ENCODE results near the gene FAM53B.

The FAM53B gene

DNA sequence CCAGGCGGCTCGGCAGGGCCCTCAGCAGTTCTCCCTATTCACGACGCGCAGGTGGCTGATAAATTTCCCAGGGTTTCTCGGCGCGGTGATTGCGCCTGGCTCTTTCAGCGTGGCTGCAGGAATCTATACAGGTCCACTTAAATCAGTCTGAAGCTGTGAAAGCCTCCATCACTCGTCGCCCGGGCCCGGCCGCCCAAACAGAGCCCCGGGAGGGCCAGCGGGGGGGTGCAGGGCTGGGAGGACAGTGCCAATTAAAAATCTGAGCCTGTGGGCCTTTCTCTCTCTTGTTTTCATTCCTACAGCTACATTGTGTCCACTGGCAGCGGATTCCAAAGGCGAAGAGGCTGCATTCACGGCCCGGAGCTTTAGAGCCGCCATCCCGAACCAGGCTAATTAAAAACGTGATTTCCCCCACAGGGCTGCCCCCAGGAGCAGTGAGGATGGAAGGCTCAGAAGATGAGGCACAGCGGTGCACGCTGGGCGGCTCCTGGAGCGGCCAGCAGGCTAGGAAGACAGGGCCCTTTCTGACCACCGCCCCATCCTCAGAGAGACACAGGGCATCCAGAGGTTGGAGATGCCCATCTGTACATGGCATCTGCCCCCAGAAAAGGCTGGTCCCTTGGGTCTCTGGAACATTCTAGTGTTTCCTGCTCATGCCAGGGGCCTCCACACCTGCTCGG is 100.7 kb downstream of the FAM53B start:
- no CpG with 5 or more reads among the region's 30 CpGs for WGBS (ENCODE audit: extremely low coverage, insufficient coverage, insufficient read length)
- Histone ChIP-seq H3K4me1 (ENCODE audit: control insufficient read depth in 1 of 2, insufficient read depth in 2 of 2, low read length in 2 of 2) (peaks cover 15 to 16% of the 10 kb centered on the region in 2 experiments), H3K9me3 (ENCODE audit: insufficient read depth, low read depth, low read length) (peaks cover 3% of the 10 kb centered on the region), H3K36me3 (ENCODE audit: control insufficient read depth in 1 of 2, insufficient read depth in 2 of 2, low read length in 2 of 2) (peaks cover 0 to 5% of the 10 kb centered on the region in 2 experiments), H3K14ac (ENCODE audit: low read length) (no peak overlapping the region), H2AK5ac (ENCODE audit: low read length) (no peak overlapping the region), H4K8ac (ENCODE audit: low read depth, low read length) (no peak overlapping the region), H3K27ac (ENCODE audit: low read depth, low read length) (no peak overlapping the region), H3K23ac (ENCODE audit: low read length) (no peak overlapping the region), H3K18ac (ENCODE audit: low read length) (no peak overlapping the region), H3K4ac (ENCODE audit: low read depth, low read length) (no peak overlapping the region), H2BK5ac (ENCODE audit: low read depth, low read length, poor library complexity) (no peak overlapping the region), H2AFZ (ENCODE audit: insufficient read depth, low read length, poor library complexity) (no peak overlapping the region), H4K12ac (ENCODE audit: low read depth, low read length) (no peak overlapping the region), H3K4me2 (ENCODE audit: low read length) (no peak overlapping the region), H3K27me3 (ENCODE audit: insufficient read depth, low read length) (no peaks in the 10 kb centered on the region), H3K79me2 (ENCODE audit: control insufficient read depth, insufficient read depth, low read length, poor library complexity) (peaks cover 4% of the 10 kb centered on the region), H3K79me1 (ENCODE audit: low read length) (peaks cover 4% of the 10 kb centered on the region), H4K91ac (ENCODE audit: low read depth, low read length) (no peak overlapping the region), H2BK12ac (ENCODE audit: low read length) (no peak overlapping the region), H3K9ac (ENCODE audit: low read length) (no peak overlapping the region), H3K4me3 (ENCODE audit: low read depth, low read length) (no peak overlapping the region), H2BK120ac (ENCODE audit: insufficient read depth, low read length, poor library complexity) (no peak overlapping the region)
- DNase-seq: no peak

- Histone ChIP-seq H3K9ac (ENCODE audit: low read length) (no peak overlapping the region), H3K79me2 (ENCODE audit: control insufficient read depth, insufficient read depth, low read length, poor library complexity) (peaks cover 4% of the 10 kb centered on the region), H3K14ac (ENCODE audit: low read length) (no peak overlapping the region), H4K91ac (ENCODE audit: low read depth, low read length) (no peak overlapping the region), H3K27ac (ENCODE audit: low read depth, low read length) (no peak overlapping the region), H3K9me3 (ENCODE audit: insufficient read depth, low read depth, low read length) (no peaks in the 10 kb centered on the region), H3K23ac (ENCODE audit: low read length) (no peak overlapping the region), H3K79me1 (ENCODE audit: low read length) (peaks cover 4% of the 10 kb centered on the region), H2BK5ac (ENCODE audit: low read depth, low read length, poor library complexity) (no peak overlapping the region), H3K4me3 (ENCODE audit: low read depth, low read length) (no peak overlapping the region), H3K27me3 (ENCODE audit: insufficient read depth, low read length) (no peaks in the 10 kb centered on the region), H3K36me3 (ENCODE audit: control insufficient read depth in 1 of 2, insufficient read depth in 2 of 2, low read length in 2 of 2) (peaks cover 0 to 5% of the 10 kb centered on the region in 2 experiments), H2AK5ac (ENCODE audit: low read length) (no peak overlapping the region), H3K18ac (ENCODE audit: low read length) (no peak overlapping the region), H4K8ac (ENCODE audit: low read depth, low read length) (no peak overlapping the region), H2AFZ (ENCODE audit: insufficient read depth, low read length, poor library complexity) (no peak overlapping the region), H3K4ac (ENCODE audit: low read depth, low read length) (no peak overlapping the region), H3K4me2 (ENCODE audit: low read length) (no peak overlapping the region), H4K12ac (ENCODE audit: low read depth, low read length) (no peak overlapping the region), H2BK120ac (ENCODE audit: insufficient read depth, low read length, poor library complexity) (no peak overlapping the region), H2BK12ac (ENCODE audit: low read length) (no peak overlapping the region), H3K4me1 (ENCODE audit: control insufficient read depth in 1 of 2, insufficient read depth in 2 of 2, low read length in 2 of 2) (peaks cover 15 to 16% of the 10 kb centered on the region in 2 experiments)
- WGBS (ENCODE audit: extremely low coverage, insufficient coverage, insufficient read length): no CpG with 5 or more reads among the region's 20 CpGs
- no peak for DNase-seq
Measured at GRCh38 chr10:124642088-124642710, 102.0 kb downstream of the FAM53B start.

DNA sequence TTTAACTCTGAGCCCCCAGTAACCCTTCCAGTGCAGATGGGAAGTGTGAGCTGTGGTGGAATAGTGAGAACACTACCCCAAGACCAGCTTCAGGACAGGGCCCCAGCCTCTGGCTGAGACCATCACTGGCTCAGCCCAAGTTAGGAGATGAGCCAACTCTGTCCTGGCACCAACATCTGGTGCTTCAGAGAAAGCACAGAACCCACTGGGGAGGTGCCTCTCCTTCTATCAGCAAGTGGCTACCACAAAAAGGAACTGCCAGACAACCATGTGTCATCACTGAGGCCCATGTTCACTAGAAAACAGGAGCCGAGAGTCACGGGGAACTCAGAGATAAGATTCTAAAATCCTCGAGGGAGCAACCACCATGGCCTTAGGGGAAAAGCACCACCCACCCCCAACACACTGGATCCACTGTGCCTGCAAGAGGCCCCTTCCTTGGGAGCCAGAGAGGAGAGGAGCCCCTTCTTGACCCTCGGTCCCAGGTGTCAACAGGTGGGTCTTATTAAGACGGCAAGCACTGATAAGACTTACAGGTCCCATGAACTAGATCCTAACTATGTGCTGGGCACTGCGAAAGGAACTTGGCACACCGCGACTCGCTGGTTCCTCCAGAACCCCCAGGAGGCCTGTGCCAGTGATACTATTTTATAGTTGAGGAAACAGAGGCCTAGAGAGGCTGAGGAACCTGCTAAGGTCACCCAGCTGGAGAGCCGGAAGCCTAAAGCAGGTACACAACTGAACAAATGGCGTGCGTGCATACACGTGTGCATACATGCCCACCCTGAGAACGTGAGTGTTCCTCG is 102.7 kb downstream of the FAM53B start:
- Histone ChIP-seq H4K8ac (ENCODE audit: low read depth, low read length) (no peak overlapping the region), H3K9ac (ENCODE audit: low read length) (no peak overlapping the region), H3K9me3 (ENCODE audit: insufficient read depth, low read depth, low read length) (peaks cover 2% of the 10 kb centered on the region), H3K79me1 (ENCODE audit: low read length) (peaks cover 4% of the 10 kb centered on the region), H3K4me2 (ENCODE audit: low read length) (no peak overlapping the region), H2BK120ac (ENCODE audit: insufficient read depth, low read length, poor library complexity) (no peak overlapping the region), H3K18ac (ENCODE audit: low read length) (no peak overlapping the region), H2AK5ac (ENCODE audit: low read length) (no peak overlapping the region), H3K4me1 (ENCODE audit: control insufficient read depth in 1 of 2, insufficient read depth in 2 of 2, low read length in 2 of 2) (peaks cover 15 to 16% of the 10 kb centered on the region in 2 experiments), H3K23ac (ENCODE audit: low read length) (no peak overlapping the region), H4K12ac (ENCODE audit: low read depth, low read length) (no peak overlapping the region), H3K79me2 (ENCODE audit: control insufficient read depth, insufficient read depth, low read length, poor library complexity) (peaks cover 4% of the 10 kb centered on the region), H3K27ac (ENCODE audit: low read depth, low read length) (peak overlapping the region; percentile 10), H2BK5ac (ENCODE audit: low read depth, low read length, poor library complexity) (no peak overlapping the region), H3K36me3 (ENCODE audit: control insufficient read depth in 1 of 2, insufficient read depth in 2 of 2, low read length in 2 of 2) (peaks cover 0 to 5% of the 10 kb centered on the region in 2 experiments), H2BK12ac (ENCODE audit: low read length) (no peak overlapping the region), H3K27me3 (ENCODE audit: insufficient read depth, low read length) (no peaks in the 10 kb centered on the region), H4K91ac (ENCODE audit: low read depth, low read length) (no peak overlapping the region), H3K4ac (ENCODE audit: low read depth, low read length) (no peak overlapping the region), H3K14ac (ENCODE audit: low read length) (no peak overlapping the region), H3K4me3 (ENCODE audit: low read depth, low read length) (no peak overlapping the region), H2AFZ (ENCODE audit: insufficient read depth, low read length, poor library complexity) (no peak overlapping the region)
- no CpG with 5 or more reads among the region's 15 CpGs for WGBS (ENCODE audit: extremely low coverage, insufficient coverage, insufficient read length)
- peak; percentile 9 to 32 for DNase-seq

- no peak overlapping the region for H2BK5ac ChIP-seq (ENCODE audit: low read depth, low read length, poor library complexity)
- H3K4me3 ChIP-seq (ENCODE audit: low read depth, low read length): no peak overlapping the region
- H3K79me2 ChIP-seq (ENCODE audit: control insufficient read depth, insufficient read depth, low read length, poor library complexity): peaks cover 4% of the 10 kb centered on the region
- no CpG with 5 or more reads among the region's 20 CpGs for WGBS (ENCODE audit: extremely low coverage, insufficient coverage, insufficient read length)
- peak overlapping the region; percentile 30 for H3K18ac ChIP-seq (ENCODE audit: low read length)
- H3K14ac ChIP-seq (ENCODE audit: low read length): no peak overlapping the region
- peaks cover 4% of the 10 kb centered on the region for H3K79me1 ChIP-seq (ENCODE audit: low read length)
- no peak overlapping the region for H2BK120ac ChIP-seq (ENCODE audit: insufficient read depth, low read length, poor library complexity)
- peaks cover 15 to 16% of the 10 kb centered on the region in 2 experiments for H3K4me1 ChIP-seq (ENCODE audit: control insufficient read depth in 1 of 2, insufficient read depth in 2 of 2, low read length in 2 of 2)
- H3K36me3 ChIP-seq (ENCODE audit: control insufficient read depth in 1 of 2, insufficient read depth in 2 of 2, low read length in 2 of 2): peaks cover 0 to 5% of the 10 kb centered on the region in 2 experiments
- H3K9ac ChIP-seq (ENCODE audit: low read length): no peak overlapping the region
- H3K9me3 ChIP-seq (ENCODE audit: insufficient read depth, low read depth, low read length): peaks cover 2% of the 10 kb centered on the region
- H3K4ac ChIP-seq (ENCODE audit: low read depth, low read length): no peak overlapping the region
- H4K91ac ChIP-seq (ENCODE audit: low read depth, low read length): no peak overlapping the region
- no peaks in the 10 kb centered on the region for H3K27me3 ChIP-seq (ENCODE audit: insufficient read depth, low read length)
- H3K27ac ChIP-seq (ENCODE audit: low read depth, low read length): peak overlapping the region; percentile 10
- H4K12ac ChIP-seq (ENCODE audit: low read depth, low read length): no peak overlapping the region
- no peak overlapping the region for H3K4me2 ChIP-seq (ENCODE audit: low read length)
- no peak overlapping the region for H4K8ac ChIP-seq (ENCODE audit: low read depth, low read length)
- H2BK12ac ChIP-seq (ENCODE audit: low read length): no peak overlapping the region
- peak; percentile 29 to 55 for DNase-seq
- no peak overlapping the region for H2AK5ac ChIP-seq (ENCODE audit: low read length)
- no peak overlapping the region for H3K23ac ChIP-seq (ENCODE audit: low read length)
- no peak overlapping the region for H2AFZ ChIP-seq (ENCODE audit: insufficient read depth, low read length, poor library complexity)
Measured at GRCh38 chr10:124640538-124641231, 103.5 kb downstream of the FAM53B start.
